Lung (tissue), 12 donors: Measurements from ENCODE around the gene SH3PXD2A. TPM values are rescaled to one million over a fixed set of nuclear protein-coding genes. Genes with fewer than 3 reads are reported as not detected.
A peak's percentile ranks its signal among the peaks of the same experiment; 100 is the strongest.

Experiments
- ATAC-seq: fragments of 200-7000 bp; cut with Tn5 transposase; one replicate; pipeline ENCODE4 v1.9.1; 2020; ENCODE audit warnings: moderate number of reproducible peaks; ENCODE audit not compliant: insufficient read depth, low FRiP score
- DNase-seq, 3 donors: peaks; one replicate each; pipeline ENCODE4 v3.0.0-alpha.2; 2013 to 2017
- H3K27ac ChIP-seq, 2 donors: one replicate each; pipeline ENCODE4 v1.5.1; 2013; ENCODE audit warnings: mild to moderate bottlenecking in 2 of 2, moderate library complexity in 2 of 2, control low read depth in 1 of 2, inconsistent platforms in 1 of 2, low read depth in 1 of 2, low read length in 1 of 2
- H3K27me3 ChIP-seq, 3 donors: one replicate each; pipeline ENCODE4 v1.5.1; 2013; ENCODE audit warnings: low read length in 2 of 3; ENCODE audit not compliant: control insufficient read depth in 3 of 3, insufficient read depth in 3 of 3
- H3K36me3 ChIP-seq, 4 donors: one replicate each; pipeline ENCODE4 v1.5.1; 2013; ENCODE audit warnings: low read length in 4 of 4, mild to moderate bottlenecking in 1 of 4, moderate library complexity in 1 of 4; ENCODE audit not compliant: control insufficient read depth in 4 of 4, insufficient read depth in 4 of 4
- H3K4me1 ChIP-seq, 5 donors: one replicate each; pipeline ENCODE4 v1.5.1; 2013; ENCODE audit warnings: low read length in 5 of 5, mild to moderate bottlenecking in 2 of 5, moderate library complexity in 1 of 5; ENCODE audit not compliant: control insufficient read depth in 5 of 5, insufficient read depth in 5 of 5
- H3K4me3 ChIP-seq: one replicate; pipeline ENCODE4 v1.5.1; 2013; ENCODE audit warnings: mild to moderate bottlenecking, control low read depth, moderate library complexity
- H3K9ac ChIP-seq, 2 donors: one replicate each; pipeline ENCODE4 v1.5.1; 2013; ENCODE audit warnings: low read length in 2 of 2, control low read depth in 1 of 2; ENCODE audit not compliant: insufficient read depth in 1 of 2
- H3K9me3 ChIP-seq, 4 donors: one replicate each; pipeline ENCODE4 v1.5.1; 2013; ENCODE audit warnings: low read length in 3 of 4, mild to moderate bottlenecking in 1 of 4, moderate library complexity in 1 of 4; ENCODE audit not compliant: control insufficient read depth in 4 of 4, insufficient read depth in 3 of 4
- CTCF ChIP-seq: IDR thresholded peaks from 2 replicates; pipeline ENCODE4 v1.5.1; 2012; ENCODE audit warnings: mild to moderate bottlenecking; ENCODE audit errors: control extremely low read depth, extremely low read depth
- whole genome bisulfite sequencing, 2 donors: extraction: QIAGEN DNeasy Blood & Tissue Kit; methylation state at CpG; one replicate each; pipeline ENCODE4 v1.1.7; 2013; 5-methylcytosine and 5-hydroxymethylcytosine counted together
- polyA plus RNA-seq, 2 donors: library from polyadenylated mRNA; stranded (reverse); fragments of 200-250 nt; gene quantifications; one replicate each; pipeline ENCODE4 v1.2.1, GENCODE V29; 2013
- total RNA-seq, 2 donors: library from RNA; depleted of rRNA in 1 of 2; stranded (reverse); fragments of >200 nt in 1 of 2; gene quantifications; one replicate each; pipeline ENCODE4 v1.2.1, GENCODE V29; 2014 to 2021
- donor health status: control.
- donor health status: control.
- donor health status: Bipolar disorder and iron deficiency.
- donor health status: healthy.
- donor health status: DM: yes; HTN: yes; CAD: no.

The SH3PXD2A gene
- total and polyA plus RNA-seq, 4 donors, result 9.9 to 53.2 (median 29.2) TPM

GRCh38 chr10:103722632-103723031 is 132.7 kb downstream of the SH3PXD2A start:
- ATAC-seq (no peak), DNase-seq (no peak)
- Histone ChIP-seq H3K4me3 (no peak overlapping the region), H3K36me3 (peaks cover 0 to 16% (median 12%) of the 10 kb centered on the region in 4 donors), H3K27ac (no peak overlapping the region), H3K27me3 (no peaks in the 10 kb centered on the region), H3K9me3 (no peaks in the 10 kb centered on the region), H3K4me1 (peaks cover 0 to 25% (median 19%) of the 10 kb centered on the region in 5 donors), H3K9ac (no peak overlapping the region)
- WGBS, 2 donors, result 94% methylated on average over 7 of the region's 7 CpGs
- TF ChIP-seq CTCF, result no peak

DNA sequence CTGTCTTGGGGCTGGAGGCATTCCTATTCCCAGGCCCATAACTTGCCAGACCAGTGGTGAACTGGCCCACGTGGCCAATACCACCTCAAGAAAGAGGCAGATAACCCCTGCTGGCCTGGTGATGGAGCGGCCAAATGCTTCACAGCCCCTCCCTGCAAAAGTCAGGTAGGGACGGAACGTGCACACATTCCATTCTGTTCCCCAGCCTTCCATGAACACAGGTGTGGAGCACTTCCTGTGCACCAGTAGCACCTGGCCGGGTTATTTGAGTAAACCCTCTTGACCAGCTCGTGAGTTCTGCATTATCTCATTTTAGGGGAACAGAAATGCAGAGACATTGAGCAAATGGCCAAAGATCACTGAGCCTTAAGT is 134.4 kb downstream of the SH3PXD2A start:
- H3K9ac ChIP-seq, result no peak overlapping the region

GRCh38 chr10:103720328-103720963 is 134.9 kb downstream of the SH3PXD2A start:
- peaks cover 0 to 16% (median 12%) of the 10 kb centered on the region in 4 donors for H3K36me3 ChIP-seq
- TF ChIP-seq CTCF, result no peak
- no peak overlapping the region for H3K4me3 ChIP-seq
- H3K27ac ChIP-seq, result no peak overlapping the region
- H3K9ac ChIP-seq, result no peak overlapping the region
- no peaks in the 10 kb centered on the region for H3K9me3 ChIP-seq
- DNase-seq (peak; percentile 50 to 60 (median 54)), ATAC-seq (no peak)
- no peaks in the 10 kb centered on the region for H3K27me3 ChIP-seq
- H3K4me1 ChIP-seq, result peaks cover 0 to 21% (median 13%) of the 10 kb centered on the region in 5 donors
- WGBS, 2 donors, result 77 to 87% methylated on average over 17 of the region's 17 CpGs

More for the DNA sequence above, 134.4 kb downstream of the SH3PXD2A start:
- H3K36me3 ChIP-seq, result peaks cover 0 to 16% (median 12%) of the 10 kb centered on the region in 4 donors
- no peak overlapping the region for H3K27ac ChIP-seq
- H3K9me3 ChIP-seq, result no peaks in the 10 kb centered on the region
- 71 to 84% methylated on average over 6 of the region's 6 CpGs for WGBS, 2 donors
- ATAC-seq (no peak), DNase-seq (no peak)
- no peak for TF ChIP-seq CTCF
- no peaks in the 10 kb centered on the region for H3K27me3 ChIP-seq
- no peak overlapping the region for H3K4me3 ChIP-seq
- peaks cover 0 to 21% (median 13%) of the 10 kb centered on the region in 5 donors for H3K4me1 ChIP-seq
